Ammon's horn (tissue), 1 donor: Measurements from ENCODE around the gene RPS28.
"Not testable (repeated sequence)": the region's sequence is repeated elsewhere in the genome, so short reads cannot be mapped to it uniquely, and the experiment has no call there.

ENCODE experiments used
- DNase-seq: peaks from one replicate; pipeline ENCODE4 v3.0.0-alpha.2; 2016; ENCODE audit warnings: low spot score

Gene RPS28

GRCh38 chr19:8321067-8321985, at the start of gene RPS28, which contains the start of gene NDUFA7:
TSS of gene RPS28 (plus strand) at chr19:8321496. CDS start at chr19:8321531, 35 bp downstream.
TSS of gene NDUFA7 (minus strand) at chr19:8321375. CDS start at chr19:8321358, 17 bp downstream.
- peak; percentile 97 for DNase-seq

GRCh38 chr19:8276508-8276907, 44.8 kb upstream of the RPS28 start:
- DNase-seq = not testable (repeated sequence)

GRCh38 chr19:8291337-8291736, 30.0 kb upstream of the RPS28 start:
- not testable (repeated sequence) for DNase-seq

- DNase-seq = no peak
Measured at GRCh38 chr19:8302357-8302691, 19.0 kb upstream of the RPS28 start.

GRCh38 chr19:8302734-8303133, 18.6 kb upstream of the RPS28 start:
- no peak for DNase-seq

- DNase-seq = no peak
Measured at GRCh38 chr19:8304841-8305621, 16.3 kb upstream of the RPS28 start.

- no peak for DNase-seq
Measured at GRCh38 chr19:8305798-8306197, 15.5 kb upstream of the RPS28 start.

- DNase-seq = no peak
Measured at GRCh38 chr19:8306235-8307054, 14.9 kb upstream of the RPS28 start.

GRCh38 chr19:8307400-8307964, 13.8 kb upstream of the RPS28 start:
- DNase-seq = no peak

- peak; percentile 92 for DNase-seq
Measured at GRCh38 chr19:8307965-8308866, 13.1 kb upstream of the RPS28 start, which contains the start of gene CD320. TSS of gene CD320 (minus strand) at chr19:8308358. CDS start at chr19:8308290, 68 bp downstream.

- no peak for DNase-seq
Measured at GRCh38 chr19:8308891-8309291, 12.4 kb upstream of the RPS28 start.

GRCh38 chr19:8310342-8311055, 10.8 kb upstream of the RPS28 start:
- no peak for DNase-seq

- DNase-seq = no peak
Measured at GRCh38 chr19:8311461-8312260, 9.6 kb upstream of the RPS28 start.

GRCh38 chr19:8314981-8315640, 6.2 kb upstream of the RPS28 start:
- DNase-seq = not testable (repeated sequence)

GRCh38 chr19:8316351-8317125, 4.8 kb upstream of the RPS28 start:
- no peak for DNase-seq

- DNase-seq = not testable (repeated sequence)
Measured at GRCh38 chr19:8318835-8319234, 2.5 kb upstream of the RPS28 start.

GRCh38 chr19:8319807-8320520, 1.3 kb upstream of the RPS28 start:
- DNase-seq = no peak
